HepG2 (cell line): ENCODE measurements around the gene PEF1. TPM values are rescaled to one million over a fixed set of nuclear protein-coding genes. Genes with fewer than 3 reads are reported as not detected.

ENCODE experiments used
- ATF5 ChIP-seq: sonication (generic); formaldehyde crosslinking; IDR thresholded peaks from 2 replicates; pipeline ENCODE4 v1.4.0; 2020; ENCODE audit warnings: mild to moderate bottlenecking, low read depth, missing genetic modification reagents
- CREM ChIP-seq, 2 experiments: sonication (generic) in 1 of 2; formaldehyde crosslinking in 1 of 2; IDR thresholded peaks; 2 replicates each; pipeline versions ENCODE4 v1.4.0 to v1.6.1; 2016 to 2020; ENCODE audit warnings: antibody characterized with exemption in 1 of 2, mild to moderate bottlenecking in 1 of 2, missing genetic modification reagents in 1 of 2
- E2F2 ChIP-seq: sonication (generic); formaldehyde crosslinking; IDR thresholded peaks from 2 replicates; pipeline ENCODE4 v1.4.0; 2020; ENCODE audit warnings: missing genetic modification reagents, borderline replicate concordance
- GTF2F1 ChIP-seq: fragments of 150-350 bp; IDR thresholded peaks from 2 replicates; pipeline ENCODE4 v1.6.1; 2014; ENCODE audit warnings: low read length
- KMT2A ChIP-seq: sonication (generic); formaldehyde crosslinking; IDR thresholded peaks from 2 replicates; pipeline ENCODE4 v1.4.0; 2020; ENCODE audit warnings: missing genetic modification reagents
- MAZ ChIP-seq, 2 experiments: sonication (generic) in 1 of 2; formaldehyde crosslinking in 1 of 2; IDR thresholded peaks; 2 replicates each; pipeline versions ENCODE4 v1.5.0 to v1.6.1; 2012 to 2020; ENCODE audit warnings: low read depth in 2 of 2, mild to moderate bottlenecking in 2 of 2, borderline replicate concordance in 1 of 2, improper control_type of control experiment in 1 of 2, low read length in 1 of 2, missing genetic modification reagents in 1 of 2, moderate library complexity in 1 of 2
- MTERF4 ChIP-seq: sonication (generic); formaldehyde crosslinking; IDR thresholded peaks from 2 replicates; pipeline ENCODE4 v1.8.0; 2023; ENCODE audit warnings: mild to moderate bottlenecking, missing genetic modification reagents
- RAD21 ChIP-seq: fragments of 450-650 bp; formaldehyde crosslinking; IDR thresholded peaks from 2 replicates; pipeline ENCODE4 v1.5.0; 2020; ENCODE audit warnings: mild to moderate bottlenecking
- ZBTB1 ChIP-seq: sonication (generic); formaldehyde crosslinking; IDR thresholded peaks from 2 replicates; pipeline ENCODE4 v1.4.0; 2020; ENCODE audit warnings: missing genetic modification reagents, borderline replicate concordance
- ZBTB7B ChIP-seq: sonication (generic); formaldehyde crosslinking; IDR thresholded peaks from 2 replicates; pipeline ENCODE4 v1.4.0; 2020; ENCODE audit warnings: missing genetic modification reagents
- ZNF292 ChIP-seq: sonication (generic); formaldehyde crosslinking; IDR thresholded peaks from 2 replicates; pipeline ENCODE4 v1.8.1; 2022; ENCODE audit warnings: mild to moderate bottlenecking, low read depth, missing genetic modification reagents, borderline replicate concordance
- ZNF781 ChIP-seq: sonication (generic); formaldehyde crosslinking; IDR thresholded peaks from 2 replicates; pipeline ENCODE4 v1.5.1; 2020; ENCODE audit warnings: borderline replicate concordance, mild to moderate bottlenecking, missing genetic modification reagents; ENCODE audit errors: not compliant biosample characterization
- polyA plus RNA-seq, 8 experiments: library from polyadenylated mRNA; depleted of rRNA in 3 of 8; stranded (reverse) in 7 of 8; unstranded in 1 of 8; fragments of >200 nt; fragmentation: Illumina TruSeq in 4 of 8; extraction: Trizol in 4 of 8; gene quantifications; 2 replicates each; pipeline versions ENCODE4 v1.2.1 to v1.2.3, GENCODE V29; 2011 to 2016; ENCODE audit warnings: low read depth in 4 of 8, missing spikeins in 1 of 8, mixed read lengths in 1 of 8; ENCODE audit not compliant: insufficient read depth in 1 of 8
- total RNA-seq, 5 experiments: library from RNA; depleted of rRNA; stranded (reverse); fragments of >200 nt; fragmentation: Illumina TruSeq; extraction: Trizol; gene quantifications; 2 replicates each; pipeline ENCODE4 v1.2.3, GENCODE V29; 2016; ENCODE audit warnings: low read depth in 1 of 5
- TF ChIP-seq, protein P1 (sequence below): sonication (generic); formaldehyde crosslinking; IDR thresholded peaks from 2 replicates; pipeline ENCODE4 v1.5.1; 2020; ENCODE audit warnings: mild to moderate bottlenecking, moderate library complexity, missing genetic modification reagents
- TF ChIP-seq, protein P2 (sequence below): sonication (generic); formaldehyde crosslinking; IDR thresholded peaks from 2 replicates; pipeline ENCODE4 v1.5.0; 2020; ENCODE audit warnings: mild to moderate bottlenecking, missing genetic modification reagents, moderate library complexity
- TF ChIP-seq, protein P3 (sequence below): sonication (generic); formaldehyde crosslinking; conservative IDR thresholded peaks from 2 replicates; pipeline ENCODE4 v1.4.0; 2020; ENCODE audit warnings: missing genetic modification reagents

PEF1 gene
- total and polyA plus RNA-seq, 2 of the 13 experiments (the other 11 are each of a cell fraction or from before 2014, with no cell fraction given), result 57.1 to 57.8 TPM

- TF ChIP-seq ATF5 (CRISPR knock-in tag) (no peak), GTF2F1 (no peak), RAD21 (CRISPR knock-in tag) (peak; percentile 66), KMT2A (CRISPR knock-in tag) (no peak), ZNF781 (CRISPR knock-in tag) (no peak), ZBTB7B (peak; percentile 69; the same call in 1 of the 2 replicates), ZNF292 (0 out of 2 replicates have a peak, but pooled peaks have one; percentile 34), ZBTB1 (CRISPR knock-in tag) (no peak), E2F2 (no peak), MAZ (IDR thresholded peaks at IDR 0.05; ENCODE audit: borderline replicate concordance, low read depth, low read length) (no peak), MAZ (CRISPR knock-in tag; IDR thresholded peaks at IDR 0.05; ENCODE audit: low read depth) (peak; percentile 60; the same call in 1 of the 2 replicates), MTERF4 (CRISPR knock-in tag) (no peak), CREM (IDR thresholded peaks at IDR 0.05) (no peak), CREM (CRISPR knock-in tag; IDR thresholded peaks at IDR 0.05) (no peak)
- TF ChIP-seq, protein P1, sequence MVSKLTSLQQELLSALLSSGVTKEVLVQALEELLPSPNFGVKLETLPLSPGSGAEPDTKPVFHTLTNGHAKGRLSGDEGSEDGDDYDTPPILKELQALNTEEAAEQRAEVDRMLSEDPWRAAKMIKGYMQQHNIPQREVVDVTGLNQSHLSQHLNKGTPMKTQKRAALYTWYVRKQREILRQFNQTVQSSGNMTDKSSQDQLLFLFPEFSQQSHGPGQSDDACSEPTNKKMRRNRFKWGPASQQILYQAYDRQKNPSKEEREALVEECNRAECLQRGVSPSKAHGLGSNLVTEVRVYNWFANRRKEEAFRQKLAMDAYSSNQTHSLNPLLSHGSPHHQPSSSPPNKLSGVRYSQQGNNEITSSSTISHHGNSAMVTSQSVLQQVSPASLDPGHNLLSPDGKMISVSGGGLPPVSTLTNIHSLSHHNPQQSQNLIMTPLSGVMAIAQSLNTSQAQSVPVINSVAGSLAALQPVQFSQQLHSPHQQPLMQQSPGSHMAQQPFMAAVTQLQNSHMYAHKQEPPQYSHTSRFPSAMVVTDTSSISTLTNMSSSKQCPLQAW (CRISPR knock-in tag), result peak; percentile 52; the same call in 1 of the 2 replicates
- TF ChIP-seq, protein P2, sequence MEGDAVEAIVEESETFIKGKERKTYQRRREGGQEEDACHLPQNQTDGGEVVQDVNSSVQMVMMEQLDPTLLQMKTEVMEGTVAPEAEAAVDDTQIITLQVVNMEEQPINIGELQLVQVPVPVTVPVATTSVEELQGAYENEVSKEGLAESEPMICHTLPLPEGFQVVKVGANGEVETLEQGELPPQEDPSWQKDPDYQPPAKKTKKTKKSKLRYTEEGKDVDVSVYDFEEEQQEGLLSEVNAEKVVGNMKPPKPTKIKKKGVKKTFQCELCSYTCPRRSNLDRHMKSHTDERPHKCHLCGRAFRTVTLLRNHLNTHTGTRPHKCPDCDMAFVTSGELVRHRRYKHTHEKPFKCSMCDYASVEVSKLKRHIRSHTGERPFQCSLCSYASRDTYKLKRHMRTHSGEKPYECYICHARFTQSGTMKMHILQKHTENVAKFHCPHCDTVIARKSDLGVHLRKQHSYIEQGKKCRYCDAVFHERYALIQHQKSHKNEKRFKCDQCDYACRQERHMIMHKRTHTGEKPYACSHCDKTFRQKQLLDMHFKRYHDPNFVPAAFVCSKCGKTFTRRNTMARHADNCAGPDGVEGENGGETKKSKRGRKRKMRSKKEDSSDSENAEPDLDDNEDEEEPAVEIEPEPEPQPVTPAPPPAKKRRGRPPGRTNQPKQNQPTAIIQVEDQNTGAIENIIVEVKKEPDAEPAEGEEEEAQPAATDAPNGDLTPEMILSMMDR (CRISPR knock-in tag), result peak; percentile 82
- TF ChIP-seq, protein P3, sequence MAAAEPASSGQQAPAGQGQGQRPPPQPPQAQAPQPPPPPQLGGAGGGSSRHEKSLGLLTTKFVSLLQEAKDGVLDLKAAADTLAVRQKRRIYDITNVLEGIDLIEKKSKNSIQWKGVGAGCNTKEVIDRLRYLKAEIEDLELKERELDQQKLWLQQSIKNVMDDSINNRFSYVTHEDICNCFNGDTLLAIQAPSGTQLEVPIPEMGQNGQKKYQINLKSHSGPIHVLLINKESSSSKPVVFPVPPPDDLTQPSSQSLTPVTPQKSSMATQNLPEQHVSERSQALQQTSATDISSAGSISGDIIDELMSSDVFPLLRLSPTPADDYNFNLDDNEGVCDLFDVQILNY (CRISPR knock-in tag), result no peak
Observed at GRCh38 chr1:31617916-31618746, 26.5 kb downstream of the PEF1 start (continued).
